Endodermal cell (in vitro differentiated cells): ENCODE measurements around the gene CYP4V2. TPM values are rescaled to one million over a fixed set of nuclear protein-coding genes. Genes with fewer than 3 reads are reported as not detected.

Source experiments
- DNase-seq: peaks from one replicate; pipeline ENCODE4 v3.0.0-alpha.2; 2017
- H3K27ac ChIP-seq: 2 replicates; pipeline ENCODE4 v1.5.1; 2013; ENCODE audit warnings: mild to moderate bottlenecking, low read depth, low read length, moderate library complexity
- H3K27me3 ChIP-seq: 2 replicates; pipeline ENCODE4 v1.6.1; 2013; ENCODE audit warnings: mild to moderate bottlenecking, low read length, moderate library complexity; ENCODE audit not compliant: insufficient read depth, control insufficient read depth, poor library complexity, severe bottlenecking
- H3K36me3 ChIP-seq: 2 replicates; pipeline ENCODE4 v1.7.0; 2013; ENCODE audit warnings: mild to moderate bottlenecking, low read length, moderate library complexity; ENCODE audit not compliant: control insufficient read depth, insufficient read depth
- H3K4me1 ChIP-seq: one replicate; pipeline ENCODE4 v1.7.0; 2013; ENCODE audit warnings: low read length; ENCODE audit not compliant: control insufficient read depth, insufficient read depth
- H3K4me3 ChIP-seq: 2 replicates; pipeline ENCODE4 v1.5.1; 2013; ENCODE audit warnings: mild to moderate bottlenecking, low read length, moderate library complexity
- H3K9ac ChIP-seq: 2 replicates; pipeline ENCODE4 v1.6.1; 2013; ENCODE audit warnings: mild to moderate bottlenecking, low read length, moderate library complexity; ENCODE audit not compliant: poor library complexity, severe bottlenecking; ENCODE audit errors: extremely low read depth
- H3K9me3 ChIP-seq: 2 replicates; pipeline ENCODE4 v1.6.1; 2013; ENCODE audit warnings: mild to moderate bottlenecking, low read length, moderate library complexity; ENCODE audit not compliant: control insufficient read depth
- H3K27ac Mint-ChIP-seq: 2 replicates; pipeline ENCODE4 v1.8.0; 2020; ENCODE audit warnings: mixed read lengths
- H3K27me3 Mint-ChIP-seq: 2 replicates; pipeline ENCODE4 v1.8.0; 2021; ENCODE audit warnings: mild to moderate bottlenecking, mixed read lengths; ENCODE audit not compliant: insufficient read depth
- H3K36me3 Mint-ChIP-seq: 2 replicates; pipeline ENCODE4 v1.8.0; 2020; ENCODE audit warnings: low read depth, mixed read lengths
- H3K4me1 Mint-ChIP-seq: 2 replicates; pipeline ENCODE4 v1.8.0; 2020; ENCODE audit warnings: mixed read lengths
- H3K4me3 Mint-ChIP-seq: 2 replicates; pipeline ENCODE4 v1.8.0; 2020; ENCODE audit warnings: mild to moderate bottlenecking, moderate library complexity, mixed read lengths
- H3K9me3 Mint-ChIP-seq: 2 replicates; pipeline ENCODE4 v1.8.0; 2020; ENCODE audit warnings: mild to moderate bottlenecking, mixed read lengths
- WGBS, 2 experiments: methylation state at CpG; one replicate each; pipeline versions ENCODE4 v1.1.5 to v1.1.7; 2013; ENCODE audit warnings: missing lambda C conversion rate in 2 of 2, mixed read lengths in 1 of 2; ENCODE audit not compliant: insufficient coverage in 1 of 2, insufficient read length in 1 of 2; 5-methylcytosine and 5-hydroxymethylcytosine counted together
- total RNA-seq, 2 donors: library from RNA; stranded (reverse); fragmentation: NEBNext Ultra II Directional in 1 of 2; extraction: Animal tissue kit (Norgen Biotek cat#: 25700) in 1 of 2; gene quantifications; 2 replicates in 1 of 2; 3 replicates in 1 of 2; pipeline ENCODE4 v1.2.1, GENCODE V29; 2021
- TF ChIP-seq, protein P1 (sequence below): fragments of 200-600 bp; sonication (generic); conservative IDR thresholded peaks from 2 replicates; pipeline ENCODE4 v1.5.0; 2021; ENCODE audit warnings: antibody characterized with exemption, mild to moderate bottlenecking

The CYP4V2 gene
- total RNA-seq, 2 donors from 2014 or later = 2.0 to 2.1 TPM

DNA sequence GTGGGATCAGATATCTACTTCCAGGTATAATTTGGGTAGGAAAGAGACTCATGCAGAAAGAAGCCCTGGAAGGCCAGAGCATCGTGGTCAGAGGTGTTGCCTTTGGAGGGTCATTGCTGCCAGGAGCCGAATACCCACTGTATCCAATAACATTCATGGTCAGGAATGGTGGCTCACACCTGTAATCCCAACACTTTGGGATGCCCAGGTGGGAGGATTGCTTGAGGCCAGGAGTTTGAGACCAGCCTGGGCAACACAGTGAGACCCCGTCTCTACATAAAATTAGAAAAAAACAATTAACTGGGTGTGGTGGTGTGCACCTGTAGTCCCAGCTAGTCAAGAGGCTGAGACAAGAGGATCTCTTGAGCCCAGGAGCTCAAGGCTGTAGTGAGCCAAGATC is 63.8 kb downstream of the CYP4V2 start:
- no peaks in the 10 kb centered on the region for H3K9me3 Mint-ChIP-seq
- peaks cover 47% of the 10 kb centered on the region for H3K36me3 Mint-ChIP-seq
- WGBS, 2 experiments = 93 to 100% methylated on average over 1 to 3 of the region's 3 CpGs
- Histone ChIP-seq H3K27me3 (no peaks in the 10 kb centered on the region), H3K9ac (no peak overlapping the region), H3K9me3 (no peaks in the 10 kb centered on the region), H3K36me3 (no peaks in the 10 kb centered on the region), H3K4me1 (no peaks in the 10 kb centered on the region), H3K27ac (no peak overlapping the region), H3K4me3 (no peak overlapping the region)
- no peak for DNase-seq
- H3K4me3 Mint-ChIP-seq = no peak overlapping the region
- TF ChIP-seq, protein P1, sequence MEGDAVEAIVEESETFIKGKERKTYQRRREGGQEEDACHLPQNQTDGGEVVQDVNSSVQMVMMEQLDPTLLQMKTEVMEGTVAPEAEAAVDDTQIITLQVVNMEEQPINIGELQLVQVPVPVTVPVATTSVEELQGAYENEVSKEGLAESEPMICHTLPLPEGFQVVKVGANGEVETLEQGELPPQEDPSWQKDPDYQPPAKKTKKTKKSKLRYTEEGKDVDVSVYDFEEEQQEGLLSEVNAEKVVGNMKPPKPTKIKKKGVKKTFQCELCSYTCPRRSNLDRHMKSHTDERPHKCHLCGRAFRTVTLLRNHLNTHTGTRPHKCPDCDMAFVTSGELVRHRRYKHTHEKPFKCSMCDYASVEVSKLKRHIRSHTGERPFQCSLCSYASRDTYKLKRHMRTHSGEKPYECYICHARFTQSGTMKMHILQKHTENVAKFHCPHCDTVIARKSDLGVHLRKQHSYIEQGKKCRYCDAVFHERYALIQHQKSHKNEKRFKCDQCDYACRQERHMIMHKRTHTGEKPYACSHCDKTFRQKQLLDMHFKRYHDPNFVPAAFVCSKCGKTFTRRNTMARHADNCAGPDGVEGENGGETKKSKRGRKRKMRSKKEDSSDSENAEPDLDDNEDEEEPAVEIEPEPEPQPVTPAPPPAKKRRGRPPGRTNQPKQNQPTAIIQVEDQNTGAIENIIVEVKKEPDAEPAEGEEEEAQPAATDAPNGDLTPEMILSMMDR = no peak
- peak overlapping the region; percentile 11 for H3K27ac Mint-ChIP-seq
- H3K4me1 Mint-ChIP-seq = peaks cover 10% of the 10 kb centered on the region
- peaks cover 2% of the 10 kb centered on the region for H3K27me3 Mint-ChIP-seq

DNA sequence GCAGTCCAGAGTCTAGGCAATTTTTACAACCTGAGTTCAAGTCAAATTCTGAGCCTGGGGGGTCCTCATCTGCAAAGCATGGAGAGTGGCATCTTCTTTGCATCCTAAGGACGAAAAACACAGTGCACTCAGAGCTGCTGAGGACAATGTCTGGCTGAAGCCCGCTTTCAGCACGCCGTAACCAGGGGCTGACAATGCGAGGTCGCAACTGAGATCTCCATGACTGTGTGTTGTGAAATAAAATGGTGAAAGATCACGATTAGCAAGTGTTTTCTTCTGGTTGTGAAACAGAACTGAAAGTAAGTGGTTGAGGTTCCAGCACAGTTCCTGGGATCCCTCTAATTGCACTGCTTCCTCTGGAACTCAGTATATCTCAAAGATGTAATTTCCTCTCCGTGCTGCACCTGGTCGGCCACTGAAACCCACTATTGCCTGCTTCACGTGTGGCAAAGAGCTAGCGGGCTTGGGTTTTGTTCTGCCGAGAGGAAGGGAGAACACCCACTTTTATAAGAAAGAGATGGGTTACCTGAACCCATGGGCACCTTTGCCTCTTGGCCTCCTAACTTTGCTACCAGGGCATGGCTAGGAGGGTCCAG is 66.9 kb downstream of the CYP4V2 start:
- TF ChIP-seq, protein P1 = no peak
- Mint-ChIP-seq H3K4me1 (no peaks in the 10 kb centered on the region), H3K27ac (no peak overlapping the region), H3K36me3 (peaks cover 34% of the 10 kb centered on the region), H3K9me3 (no peaks in the 10 kb centered on the region), H3K4me3 (no peak overlapping the region), H3K27me3 (no peaks in the 10 kb centered on the region)
- H3K27me3 ChIP-seq = no peaks in the 10 kb centered on the region
- no peaks in the 10 kb centered on the region for H3K36me3 ChIP-seq
- H3K4me3 ChIP-seq = no peak overlapping the region
- H3K9me3 ChIP-seq = no peaks in the 10 kb centered on the region
- no peak overlapping the region for H3K9ac ChIP-seq
- DNase-seq = no peak
- no peaks in the 10 kb centered on the region for H3K4me1 ChIP-seq
- 94 to 97% methylated on average over 12 of the region's 12 CpGs for WGBS, 2 experiments
- no peak overlapping the region for H3K27ac ChIP-seq

DNA sequence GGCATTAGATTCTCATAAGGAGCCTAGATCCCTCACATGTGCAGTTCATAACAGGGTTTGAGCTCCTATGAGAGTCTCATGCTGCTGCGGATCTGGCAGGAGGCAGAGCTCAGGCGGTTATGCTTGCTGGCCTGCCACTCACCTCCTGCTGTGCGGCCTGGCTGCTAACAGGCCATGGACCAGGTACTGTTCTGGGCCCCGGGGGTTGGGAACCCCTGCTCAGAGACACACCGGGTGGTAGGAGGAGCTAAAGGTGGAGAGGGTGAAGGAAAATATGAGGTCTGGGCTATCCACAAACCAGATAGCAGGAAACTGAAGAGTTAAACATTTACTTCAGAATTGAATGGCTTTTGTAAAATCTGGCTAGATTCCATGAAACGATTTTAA is 68.7 kb downstream of the CYP4V2 start:
- Mint-ChIP-seq H3K36me3 (peaks cover 22% of the 10 kb centered on the region), H3K27me3 (no peaks in the 10 kb centered on the region), H3K27ac (no peak overlapping the region), H3K4me1 (no peaks in the 10 kb centered on the region), H3K9me3 (no peaks in the 10 kb centered on the region), H3K4me3 (no peak overlapping the region)
- Histone ChIP-seq H3K36me3 (no peaks in the 10 kb centered on the region), H3K4me1 (no peaks in the 10 kb centered on the region), H3K27me3 (no peaks in the 10 kb centered on the region), H3K4me3 (no peak overlapping the region), H3K27ac (no peak overlapping the region), H3K9ac (no peak overlapping the region), H3K9me3 (no peaks in the 10 kb centered on the region)
- TF ChIP-seq, protein P1 = no peak
- 91 to 92% methylated on average over 1 to 6 of the region's 6 CpGs for WGBS, 2 experiments
- DNase-seq = no peak

Other genes with a start within 250 kb of the CYP4V2 start
- under 1 TPM in 1 of 2 donors, not detected in 1; 0.26 TPM for gene TLR3, start 122.4 kb upstream of the CYP4V2 start, total RNA-seq
- gene FAM149A, start 86.9 kb upstream of the CYP4V2 start, total RNA-seq = 1 to 10 TPM; 2.4 to 3.3 TPM
- gene KLKB1, start 35.9 kb downstream of the CYP4V2 start, total RNA-seq = 10 to 100 TPM in 1 of 2 donors, 1 to 10 TPM in 1; 9.5 to 11.9 TPM
- not detected for gene F11, start 74.6 kb downstream of the CYP4V2 start, total RNA-seq